ENCODE measurements around the gene BAAT. TPM values are rescaled to one million over a fixed set of nuclear protein-coding genes. Genes with fewer than 3 reads are reported as not detected.

The BAAT gene
- total RNA-seq, 8 experiments from 2014 or later, result 0.10 to 0.46 (median 0.22) TPM; not detected in 1

GRCh38 chr9:101367323-101367722, 17.5 kb downstream of the BAAT start:
- in situ Hi-C loops (cut with MboI; ENCODE audit: low pct_unique_long_range_greater_than_20kb in 2 of 9, low sequenced_read_pairs in 9 of 9, unreplicated experiment in 9 of 9), result no loop called here

GRCh38 chr9:101366038-101366756, 18.6 kb downstream of the BAAT start:
- in situ Hi-C loops (cut with MboI; ENCODE audit: low pct_unique_long_range_greater_than_20kb in 2 of 9, low sequenced_read_pairs in 9 of 9, unreplicated experiment in 9 of 9), result no loop called here
- 8 to 86% (median 44%) methylated on average over 1 to 5 of the region's 5 CpGs for WGBS, 10 experiments
- Histone ChIP-seq H3K4me1 (replicated peaks in 1 of 2) (peaks cover 0 to 16% of the 10 kb centered on the region in 2 donors), H3K4me3 (no peak overlapping the region), H3K27ac (no peak overlapping the region)
- ATAC-seq (replicated peaks in 6 of 8), result no peak

More at GRCh38 chr9:101367323-101367722, 17.5 kb downstream of the BAAT start:
- ATAC-seq (replicated peaks in 6 of 8), result no peak
- peaks cover 0 to 16% of the 10 kb centered on the region in 2 donors for H3K4me1 ChIP-seq (replicated peaks in 1 of 2)
- H3K27ac ChIP-seq, result no peak overlapping the region
- H3K4me3 ChIP-seq, result no peak overlapping the region
- WGBS, 10 experiments, result 81 to 100% (median 92%) methylated on average over 1 to 3 of the region's 3 CpGs; no CpG with 5 or more reads in 1 of the 10 experiments

DNA sequence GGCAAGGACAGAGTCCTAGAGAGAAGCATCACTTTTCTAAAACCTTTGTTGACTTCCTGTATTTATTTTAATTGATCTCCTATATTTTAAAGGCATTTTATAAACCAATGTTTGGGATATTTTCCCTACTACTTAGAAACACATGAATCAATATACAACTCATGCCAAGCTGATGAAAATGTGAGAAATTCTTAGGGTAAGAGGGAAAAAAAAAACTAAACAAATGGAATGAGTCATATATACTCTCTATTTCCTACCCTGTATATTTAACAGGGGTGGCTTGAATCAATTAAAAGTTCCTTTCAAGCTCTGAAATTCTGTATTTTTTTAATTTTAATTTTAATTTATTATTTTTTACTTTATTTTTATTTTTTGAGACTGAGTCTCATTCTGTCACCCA, 19.6 kb downstream of the BAAT start:
- in situ Hi-C loops (cut with MboI; ENCODE audit: low pct_unique_long_range_greater_than_20kb in 2 of 9, low sequenced_read_pairs in 9 of 9, unreplicated experiment in 9 of 9), result no loop called here
- no peak overlapping the region for H3K27ac ChIP-seq
- no peak overlapping the region for H3K4me3 ChIP-seq
- no peak for ATAC-seq (replicated peaks in 6 of 8)
- peaks cover 0 to 16% of the 10 kb centered on the region in 2 donors for H3K4me1 ChIP-seq (replicated peaks in 1 of 2)

DNA sequence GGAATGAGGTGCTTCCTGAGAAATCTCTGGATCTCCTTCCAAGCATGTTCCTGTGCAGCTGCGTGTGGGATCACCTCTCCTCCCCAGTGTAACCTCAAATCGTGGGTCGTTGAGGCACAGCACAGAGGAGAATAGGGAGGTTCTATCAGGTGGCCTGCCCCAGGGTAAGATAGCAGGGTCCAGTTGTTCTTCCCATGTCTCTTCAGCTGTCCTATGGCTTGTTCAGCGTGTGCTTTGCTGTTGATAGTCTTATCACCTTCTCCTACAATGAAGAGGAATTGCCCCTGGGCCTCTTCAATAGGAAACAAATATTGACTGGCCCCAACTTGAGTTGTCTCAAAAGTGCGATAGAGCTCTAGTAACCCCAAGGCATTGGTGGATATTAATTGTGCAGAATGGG, 22.4 kb downstream of the BAAT start:
- in situ Hi-C loops (cut with MboI; ENCODE audit: low pct_unique_long_range_greater_than_20kb in 2 of 9, low sequenced_read_pairs in 9 of 9, unreplicated experiment in 9 of 9), result no loop called here
- 0 to 100% (median 90%) methylated on average over 1 to 5 of the region's 5 CpGs; no CpG with 5 or more reads in 2 of the 10 experiments for whole genome bisulfite sequencing, 10 experiments
- no peak for ATAC-seq (replicated peaks in 6 of 8)

DNA sequence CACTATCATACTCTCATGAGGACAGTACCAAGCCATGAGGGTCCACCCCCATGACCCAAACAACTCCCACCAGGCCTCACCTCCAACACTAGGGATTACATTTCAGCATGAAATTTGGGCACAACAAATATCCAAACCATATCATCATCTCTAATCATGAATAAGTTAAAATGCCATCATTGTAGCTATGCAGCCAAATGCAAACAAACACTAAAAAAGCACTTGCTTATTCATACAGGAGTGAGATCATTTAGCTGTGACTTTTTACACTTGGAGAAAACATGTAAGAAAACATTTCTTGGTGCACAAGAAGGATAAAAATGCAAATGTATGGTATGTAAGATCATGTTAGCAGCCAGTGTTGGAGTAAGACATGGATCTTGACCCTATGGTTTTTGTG, 24.2 kb downstream of the BAAT start:
- Histone ChIP-seq H3K27ac (no peak overlapping the region), H3K4me3 (no peak overlapping the region), H3K4me1 (replicated peaks in 1 of 2) (no peaks in the 10 kb centered on the region)
- peak in 3 of 8 experiments; percentile 50 to 68 (median 59) for ATAC-seq (replicated peaks in 6 of 8)
- in situ Hi-C loops (cut with MboI; ENCODE audit: low pct_unique_long_range_greater_than_20kb in 2 of 9, low sequenced_read_pairs in 9 of 9, unreplicated experiment in 9 of 9), result no loop called here

More for the DNA sequence above, 22.4 kb downstream of the BAAT start:
- Histone ChIP-seq H3K27ac (no peak overlapping the region), H3K4me1 (replicated peaks in 1 of 2) (peaks cover 0 to 9% of the 10 kb centered on the region in 2 donors), H3K4me3 (no peak overlapping the region)

GRCh38 chr9:101359679-101360078, 25.1 kb downstream of the BAAT start:
- in situ Hi-C loops (cut with MboI; ENCODE audit: low pct_unique_long_range_greater_than_20kb in 2 of 9, low sequenced_read_pairs in 9 of 9, unreplicated experiment in 9 of 9), result no loop called here
- Histone ChIP-seq H3K4me1 (replicated peaks in 1 of 2) (no peaks in the 10 kb centered on the region), H3K27ac (no peak overlapping the region), H3K4me3 (no peak overlapping the region)
- 0 to 63% (median 19%) methylated on average over 1 of the region's 1 CpG; no CpG with 5 or more reads in 4 of the 10 experiments for WGBS, 10 experiments
- ATAC-seq (replicated peaks in 6 of 8), result no peak

DNA sequence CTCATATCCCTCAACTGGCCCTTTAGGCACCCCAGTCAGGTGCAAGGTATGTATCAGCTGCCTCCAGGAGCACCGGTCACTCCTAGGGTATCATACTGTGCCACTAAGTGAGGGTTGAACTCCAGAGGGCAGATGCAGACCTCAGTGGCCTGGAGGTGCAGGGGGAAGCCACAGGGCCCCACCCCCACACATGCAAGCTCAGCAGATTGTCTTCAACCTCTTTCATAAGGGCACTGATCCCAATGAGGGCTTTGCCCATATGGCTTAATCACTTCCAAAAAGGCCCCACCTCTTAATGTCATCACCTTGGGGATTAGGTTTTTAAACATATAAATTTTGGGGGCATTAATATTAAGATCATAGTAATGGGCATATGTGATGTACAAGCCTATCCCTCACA, 28.2 kb downstream of the BAAT start:
- no peak overlapping the region for H3K4me3 ChIP-seq
- H3K4me1 ChIP-seq (replicated peaks in 1 of 2), result no peaks in the 10 kb centered on the region
- ATAC-seq (replicated peaks in 6 of 8), result no peak
- in situ Hi-C loops (cut with MboI; ENCODE audit: low pct_unique_long_range_greater_than_20kb in 2 of 9, low sequenced_read_pairs in 9 of 9, unreplicated experiment in 9 of 9), result no loop called here
- no peak overlapping the region for H3K27ac ChIP-seq
- WGBS, 10 experiments, result 0 to 100% (median 33%) methylated on average over 1 of the region's 1 CpG; no CpG with 5 or more reads in 6 of the 10 experiments

DNA sequence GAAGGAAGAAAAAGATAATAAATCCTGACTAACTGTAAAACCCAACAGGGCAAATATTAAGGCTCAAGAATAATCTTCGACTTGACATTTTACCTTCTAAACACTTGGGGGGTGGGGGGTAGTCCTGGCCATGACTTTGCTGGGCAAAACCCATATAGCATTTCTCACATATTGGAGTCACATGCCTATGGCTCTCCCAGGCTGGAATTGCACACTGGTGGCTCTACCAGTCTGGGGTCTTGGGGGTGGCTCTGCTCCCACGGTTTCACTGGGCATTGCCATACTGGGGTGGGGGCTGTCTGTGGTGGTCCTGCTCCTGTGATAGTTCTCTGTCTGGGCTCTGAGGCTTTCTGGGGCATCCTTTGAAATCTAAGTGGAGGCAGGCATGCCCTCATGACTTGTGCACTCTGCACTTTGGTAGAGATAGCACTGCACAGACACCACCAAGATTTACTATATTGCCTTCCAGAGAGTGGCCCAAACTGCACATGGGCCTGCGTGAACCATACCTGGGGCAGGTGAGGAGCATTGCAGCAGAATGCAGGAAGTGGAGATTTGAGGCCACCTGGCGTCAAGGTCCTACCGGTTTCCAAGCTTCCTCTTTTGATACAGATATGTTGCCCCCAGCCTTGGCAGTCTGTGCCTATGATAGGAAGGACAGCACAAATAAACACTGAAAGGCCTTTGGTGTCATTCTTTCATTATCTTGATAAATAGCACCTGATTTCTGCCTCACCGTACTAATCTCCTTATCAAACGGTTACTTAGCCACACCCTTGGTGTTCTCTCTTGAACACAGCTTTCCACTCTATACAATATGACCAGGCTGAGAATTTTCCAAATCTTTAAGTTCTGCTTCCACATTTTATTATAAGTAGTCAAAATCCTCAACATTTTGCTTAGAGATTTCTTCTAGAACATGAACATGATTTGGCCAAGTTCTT, 29.8 kb downstream of the BAAT start:
- no peak for ATAC-seq (replicated peaks in 6 of 8)
- H3K4me1 ChIP-seq (replicated peaks in 1 of 2), result no peaks in the 10 kb centered on the region
- no peak overlapping the region for H3K4me3 ChIP-seq
- WGBS, 10 experiments, result 26 to 100% (median 79%) methylated on average over 2 to 6 of the region's 7 CpGs; no CpG with 5 or more reads in 1 of the 10 experiments
- in situ Hi-C loops (cut with MboI; ENCODE audit: low pct_unique_long_range_greater_than_20kb in 2 of 9, low sequenced_read_pairs in 9 of 9, unreplicated experiment in 9 of 9), result no loop called here
- H3K27ac ChIP-seq, result no peak overlapping the region

DNA sequence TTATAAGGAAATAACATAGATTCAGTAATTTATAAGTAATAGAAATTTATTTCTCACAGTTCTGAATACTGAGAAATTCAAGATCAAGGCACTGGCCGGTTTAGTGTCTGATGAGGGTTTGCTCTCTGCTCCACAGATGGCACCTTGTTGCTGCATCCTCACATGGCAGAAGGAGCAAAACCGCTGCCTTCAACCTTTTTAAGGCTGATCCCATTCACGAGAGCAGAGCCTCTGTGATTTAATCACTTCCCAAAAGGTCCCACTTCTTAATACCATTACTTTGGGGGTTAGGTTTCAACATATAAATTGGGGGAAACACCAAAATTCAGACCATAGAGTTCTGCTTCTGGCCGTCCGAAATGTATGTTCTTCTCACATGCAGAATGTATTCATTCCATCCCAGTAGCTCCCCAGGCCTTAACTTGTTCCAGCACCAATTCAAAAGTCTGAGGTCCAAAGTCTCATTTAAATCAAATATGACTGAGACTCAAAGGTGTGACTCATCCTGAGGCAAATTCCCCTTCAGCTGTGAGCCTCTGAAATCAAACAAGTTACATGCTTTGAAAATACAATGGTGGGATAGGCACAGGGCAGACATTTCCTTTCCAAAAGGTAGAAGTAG, 30.6 kb downstream of the BAAT start:
- no peak for ATAC-seq (replicated peaks in 6 of 8)
- Histone ChIP-seq H3K27ac (no peak overlapping the region), H3K4me3 (no peak overlapping the region), H3K4me1 (replicated peaks in 1 of 2) (no peaks in the 10 kb centered on the region)
- in situ Hi-C loops (cut with MboI; ENCODE audit: low pct_unique_long_range_greater_than_20kb in 2 of 9, low sequenced_read_pairs in 9 of 9, unreplicated experiment in 9 of 9), result no loop called here
- WGBS, 10 experiments, result 46 to 92% (median 73%) methylated on average over 1 to 5 of the region's 5 CpGs; no CpG with 5 or more reads in 2 of the 10 experiments

- 19 to 100% (median 94%) methylated on average over 1 to 2 of the region's 2 CpGs for WGBS, 10 experiments
- no peaks in the 10 kb centered on the region for H3K4me1 ChIP-seq (replicated peaks in 1 of 2)
- no peak for ATAC-seq (replicated peaks in 6 of 8)
- H3K27ac ChIP-seq, result no peak overlapping the region
- no peak overlapping the region for H3K4me3 ChIP-seq
- in situ Hi-C loops (cut with MboI; ENCODE audit: low pct_unique_long_range_greater_than_20kb in 2 of 9, low sequenced_read_pairs in 9 of 9, unreplicated experiment in 9 of 9), result no loop called here
Observed at GRCh38 chr9:101353683-101354082, 31.1 kb downstream of the BAAT start.

DNA sequence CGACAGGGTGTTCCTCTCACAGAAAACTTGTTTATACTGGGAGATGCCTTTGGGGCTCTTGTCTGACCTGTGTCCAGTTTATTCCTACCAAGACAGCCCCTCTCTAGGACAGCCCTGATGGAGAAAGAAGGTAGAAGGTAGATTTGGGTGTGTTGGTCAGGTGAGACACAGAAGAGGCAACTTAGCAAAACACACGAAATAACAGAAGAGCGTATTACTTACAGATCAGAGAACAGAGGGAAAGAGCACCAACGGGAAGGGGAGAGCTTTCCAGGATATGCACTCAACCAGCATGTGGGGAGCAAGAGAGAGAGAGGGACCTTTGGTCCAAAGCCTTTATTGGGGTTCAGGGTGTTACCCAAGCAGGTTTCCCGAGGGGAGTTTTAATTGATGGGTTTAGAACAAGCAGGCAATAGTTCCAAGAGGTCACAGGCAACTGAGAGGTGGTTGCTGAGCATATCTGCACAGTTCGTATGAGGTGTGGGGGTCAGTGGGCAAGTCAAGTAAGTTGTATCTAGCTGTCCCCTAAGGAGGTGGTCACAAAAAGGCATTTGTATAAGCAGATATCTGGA, 31.8 kb downstream of the BAAT start:
- Histone ChIP-seq H3K4me3 (no peak overlapping the region), H3K4me1 (replicated peaks in 1 of 2) (no peaks in the 10 kb centered on the region), H3K27ac (no peak overlapping the region)
- ATAC-seq (replicated peaks in 6 of 8), result no peak
- in situ Hi-C loops (cut with MboI; ENCODE audit: low pct_unique_long_range_greater_than_20kb in 2 of 9, low sequenced_read_pairs in 9 of 9, unreplicated experiment in 9 of 9), result no loop called here
- WGBS, 10 experiments, result 8 to 100% (median 62%) methylated on average over 1 to 6 of the region's 6 CpGs; no CpG with 5 or more reads in 3 of the 10 experiments

DNA sequence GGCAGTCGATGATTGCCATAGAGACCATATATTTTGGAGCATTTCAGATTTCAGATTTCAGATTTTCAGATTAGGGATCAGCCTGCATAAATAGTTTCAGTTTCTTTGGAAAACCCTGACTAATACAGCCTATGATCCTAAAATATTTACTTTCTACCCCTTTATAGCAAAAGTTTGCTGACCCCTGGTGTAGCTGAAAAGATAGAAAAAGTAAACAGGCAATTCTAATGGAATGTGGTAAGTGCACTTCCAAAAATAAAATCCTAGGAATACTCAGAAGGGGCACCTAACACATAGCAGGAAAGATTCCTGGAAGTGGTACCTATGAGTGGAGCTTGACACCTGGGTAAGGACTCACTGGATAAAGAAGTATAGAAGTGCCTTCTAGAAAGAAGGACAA, 34.5 kb downstream of the BAAT start:
- WGBS, 10 experiments, result 56 to 89% (median 73%) methylated on average over 1 of the region's 1 CpG; no CpG with 5 or more reads in 4 of the 10 experiments

DNA sequence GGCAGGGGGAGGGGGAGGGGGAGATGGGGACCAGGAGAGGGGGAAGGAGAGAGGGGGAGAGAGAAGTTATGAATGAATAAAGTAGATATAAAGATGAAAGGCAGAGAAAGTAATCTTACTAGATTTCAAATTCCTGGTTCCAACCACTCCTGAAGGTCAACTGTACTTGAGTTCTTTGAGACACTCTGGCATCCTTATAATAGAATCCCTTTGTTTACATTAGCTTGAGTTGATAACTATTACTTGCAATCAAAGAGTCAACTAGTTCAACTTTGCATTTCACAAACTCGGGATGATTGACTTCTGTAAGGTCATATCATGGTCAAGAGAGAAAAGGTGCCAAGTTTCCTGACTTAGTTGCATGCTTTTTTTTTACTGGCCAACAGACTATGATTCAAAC, 42.2 kb downstream of the BAAT start:
- H3K4me3 ChIP-seq, result no peak overlapping the region
- H3K4me1 ChIP-seq (replicated peaks in 1 of 2), result no peaks in the 10 kb centered on the region
- WGBS, 10 experiments, result 0 to 89% (median 38%) methylated on average over 1 of the region's 1 CpG; no CpG with 5 or more reads in 4 of the 10 experiments
- H3K27ac ChIP-seq, result no peak overlapping the region
- in situ Hi-C loops (cut with MboI; ENCODE audit: low pct_unique_long_range_greater_than_20kb in 2 of 9, low sequenced_read_pairs in 9 of 9, unreplicated experiment in 9 of 9), result no loop called here
- no peak for ATAC-seq (replicated peaks in 6 of 8)

More for the DNA sequence above, 34.5 kb downstream of the BAAT start:
- ATAC-seq (replicated peaks in 6 of 8), result no peak
- Histone ChIP-seq H3K4me3 (no peak overlapping the region), H3K27ac (no peak overlapping the region), H3K4me1 (replicated peaks in 1 of 2) (no peaks in the 10 kb centered on the region)
- in situ Hi-C loops (cut with MboI; ENCODE audit: low pct_unique_long_range_greater_than_20kb in 2 of 9, low sequenced_read_pairs in 9 of 9, unreplicated experiment in 9 of 9), result no loop called here
